Caco-2 (cell line): ENCODE results near the gene TGM3. TPM values are rescaled to one million over a fixed set of nuclear protein-coding genes. Genes with fewer than 3 reads are reported as not detected.

Experiments
- BruUV-seq: library from RNA; stranded (reverse); fragments of 400-500 nt; replicated peaks from 2 replicates; lab custom pipeline; 2021; lab: Mats Ljungman, UMichigan
- CTCF ChIA-PET: fragments of 300-600 bp; sonication (Branson Sonifier 250); formaldehyde crosslinking; loops from one replicate; lab custom pipeline; 2022; ENCODE audit warnings: antibody characterized with exemption; lab: Charles Lee
- POLR2A ChIA-PET: fragments of 300-600 bp; sonication (Branson Sonifier 250); formaldehyde crosslinking; loops from one replicate; lab custom pipeline; 2022; ENCODE audit warnings: antibody characterized with exemption; lab: Charles Lee
- DNase-seq, 2 experiments: peaks; one replicate each; pipeline versions ENCODE4 v3.0.0 to v3.0.0-alpha.2; 2020 to 2022
- H3K27me3 ChIP-seq: replicated peaks from 2 replicates; pipeline ENCODE4 v1.6.0; 2011; ENCODE audit warnings: low read length; ENCODE audit not compliant: control insufficient read depth, insufficient read depth
- H3K36me3 ChIP-seq: 2 replicates; pipeline ENCODE4 v1.5.1; 2011; ENCODE audit warnings: low read length; ENCODE audit not compliant: control insufficient read depth, insufficient read depth
- H3K4me1 ChIP-seq: fragments of 250-450 bp; sonication (Bioruptor Pico); 2 replicates; pipeline ENCODE4 v1.5.1; 2020; ENCODE audit warnings: mild to moderate bottlenecking
- H3K4me3 ChIP-seq: 2 replicates; pipeline ENCODE4 v1.5.1; 2011; ENCODE audit warnings: low read depth, mild to moderate bottlenecking, control low read depth, low read length
- H3K9me3 ChIP-seq: fragments of 250-450 bp; sonication (Bioruptor Pico); 2 replicates; pipeline ENCODE4 v1.5.1; 2020; ENCODE audit warnings: mild to moderate bottlenecking, moderate library complexity
- H3K27ac Mint-ChIP-seq: one replicate; pipeline ENCODE4 v1.8.0; 2022; ENCODE audit warnings: mixed read lengths; ENCODE audit not compliant: unreplicated experiment
- H3K27me3 Mint-ChIP-seq: one replicate; pipeline ENCODE4 v1.8.0; 2022; ENCODE audit warnings: mixed read lengths; ENCODE audit not compliant: insufficient read depth, unreplicated experiment
- H3K36me3 Mint-ChIP-seq: one replicate; pipeline ENCODE4 v1.8.0; 2022; ENCODE audit warnings: mild to moderate bottlenecking, mixed read lengths; ENCODE audit not compliant: insufficient read depth, unreplicated experiment
- H3K4me1 Mint-ChIP-seq: one replicate; pipeline ENCODE4 v1.8.0; 2022; ENCODE audit warnings: low read depth, mixed read lengths; ENCODE audit not compliant: unreplicated experiment
- H3K4me3 Mint-ChIP-seq: one replicate; pipeline ENCODE4 v1.8.0; 2022; ENCODE audit warnings: mild to moderate bottlenecking, moderate library complexity, mixed read lengths; ENCODE audit not compliant: unreplicated experiment
- H3K9me3 Mint-ChIP-seq: one replicate; pipeline ENCODE4 v1.8.0; 2022; ENCODE audit warnings: mixed read lengths; ENCODE audit not compliant: unreplicated experiment
- intact Hi-C: fragments of 100-400 bp; cut with micrococcal nuclease; formaldehyde crosslinking; loops from one replicate; pipeline ENCODE4 v1.10.0; 2022; ENCODE audit not compliant: unreplicated experiment
- total RNA-seq: library from RNA; stranded (reverse); gene quantifications from 2 replicates; pipeline ENCODE4 v1.2.3, GENCODE V29; 2022
- TF ChIP-seq, protein P1 (sequence below), 2 experiments: fragments of 200-600 bp in 1 of 2; IDR thresholded peaks; 1 replicate in 1 of 2; 2 replicates in 1 of 2; pipeline versions ENCODE4 v1.5.1 to v1.8.0; 2011 to 2022; ENCODE audit warnings: antibody characterized with exemption in 1 of 2, control low read depth in 1 of 2, inconsistent platforms in 1 of 2, low read depth in 1 of 2, low read length in 1 of 2, mild to moderate bottlenecking in 1 of 2, moderate library complexity in 1 of 2; ENCODE audit not compliant: insufficient read depth in 1 of 2, severe bottlenecking in 1 of 2, unreplicated experiment in 1 of 2

TGM3 gene
- total RNA-seq, 1 experiment from 2014 or later = 0.20 TPM

DNA sequence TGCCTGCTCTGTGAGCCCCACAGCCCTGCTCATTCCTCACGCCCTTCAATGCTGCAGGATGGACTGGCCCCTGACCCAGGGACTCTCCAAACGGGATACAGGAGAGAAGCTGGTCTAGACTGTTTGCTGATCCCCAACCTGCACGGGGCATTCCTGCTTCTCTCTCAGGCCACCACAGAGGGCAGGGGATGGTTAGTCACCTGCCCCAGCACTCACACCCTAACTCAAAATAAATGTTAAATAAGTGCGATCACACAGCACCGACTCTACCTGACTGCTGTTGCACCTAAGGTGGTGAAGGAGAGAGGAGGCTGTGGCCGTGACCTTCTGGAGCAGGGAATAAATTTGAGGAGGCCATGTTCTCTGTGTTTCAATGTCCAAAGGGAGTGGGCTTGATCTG is 45.0 kb downstream of the TGM3 start:
- Histone ChIP-seq H3K9me3 (no peaks in the 10 kb centered on the region), H3K36me3 (no peaks in the 10 kb centered on the region), H3K27me3 (no peaks in the 10 kb centered on the region), H3K4me3 (no peak overlapping the region), H3K4me1 (no peaks in the 10 kb centered on the region)
- Mint-ChIP-seq H3K9me3 (no peaks in the 10 kb centered on the region), H3K4me1 (no peaks in the 10 kb centered on the region), H3K36me3 (no peaks in the 10 kb centered on the region), H3K4me3 (no peak overlapping the region), H3K27ac (no peak overlapping the region), H3K27me3 (peaks cover 9% of the 10 kb centered on the region)
- TF ChIP-seq, protein P1, sequence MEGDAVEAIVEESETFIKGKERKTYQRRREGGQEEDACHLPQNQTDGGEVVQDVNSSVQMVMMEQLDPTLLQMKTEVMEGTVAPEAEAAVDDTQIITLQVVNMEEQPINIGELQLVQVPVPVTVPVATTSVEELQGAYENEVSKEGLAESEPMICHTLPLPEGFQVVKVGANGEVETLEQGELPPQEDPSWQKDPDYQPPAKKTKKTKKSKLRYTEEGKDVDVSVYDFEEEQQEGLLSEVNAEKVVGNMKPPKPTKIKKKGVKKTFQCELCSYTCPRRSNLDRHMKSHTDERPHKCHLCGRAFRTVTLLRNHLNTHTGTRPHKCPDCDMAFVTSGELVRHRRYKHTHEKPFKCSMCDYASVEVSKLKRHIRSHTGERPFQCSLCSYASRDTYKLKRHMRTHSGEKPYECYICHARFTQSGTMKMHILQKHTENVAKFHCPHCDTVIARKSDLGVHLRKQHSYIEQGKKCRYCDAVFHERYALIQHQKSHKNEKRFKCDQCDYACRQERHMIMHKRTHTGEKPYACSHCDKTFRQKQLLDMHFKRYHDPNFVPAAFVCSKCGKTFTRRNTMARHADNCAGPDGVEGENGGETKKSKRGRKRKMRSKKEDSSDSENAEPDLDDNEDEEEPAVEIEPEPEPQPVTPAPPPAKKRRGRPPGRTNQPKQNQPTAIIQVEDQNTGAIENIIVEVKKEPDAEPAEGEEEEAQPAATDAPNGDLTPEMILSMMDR (IDR thresholded peaks at IDR 0.05; ENCODE audit: insufficient read depth in 1 of 2, low read depth in 1 of 2, low read length in 1 of 2, severe bottlenecking in 1 of 2, unreplicated experiment in 1 of 2) = no peak
- intact Hi-C loops = no loop called here
- POLR2A ChIA-PET = no interaction called here
- no peak for DNase-seq
- no TSS peak for BruUV-seq
- CTCF ChIA-PET = interaction anchor here (1.3 kb wide), 1 partner anchor 133 kb away, joined by 6 read pairs; no protein-coding TSS in a partner anchor

DNA sequence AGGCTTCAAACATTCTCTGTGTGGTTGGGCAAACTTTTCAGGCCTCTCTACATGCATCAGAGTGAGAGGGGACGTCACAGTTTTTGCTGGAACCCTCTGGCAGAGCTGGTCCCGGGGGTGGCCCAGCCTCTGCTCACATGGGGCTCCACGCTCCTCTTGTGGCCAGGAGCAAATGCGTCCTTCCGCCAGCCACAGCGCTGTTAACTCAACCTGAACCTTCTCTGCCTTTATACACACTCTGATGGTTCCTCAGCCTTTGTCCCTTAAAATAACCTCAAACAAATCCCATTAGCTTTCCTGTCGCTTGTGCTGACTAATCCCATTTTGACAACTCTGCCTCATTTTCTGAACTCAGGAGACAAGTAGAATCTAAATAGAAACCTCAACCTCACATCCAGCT is 45.5 kb downstream of the TGM3 start:
- peaks cover 9% of the 10 kb centered on the region for H3K27me3 Mint-ChIP-seq
- no peaks in the 10 kb centered on the region for H3K9me3 ChIP-seq
- DNase-seq = no peak
- H3K36me3 ChIP-seq = no peaks in the 10 kb centered on the region
- no peaks in the 10 kb centered on the region for H3K9me3 Mint-ChIP-seq
- H3K4me3 Mint-ChIP-seq = no peak overlapping the region
- CTCF ChIA-PET = interaction anchor here (0.7 to 1.3 kb wide), 2 partner anchors 120 to 134 kb away, joined by 3 to 6 read pairs; no protein-coding TSS in a partner anchor
- BruUV-seq = no TSS peak
- H3K4me1 ChIP-seq = no peaks in the 10 kb centered on the region
- POLR2A ChIA-PET = no interaction called here
- no peaks in the 10 kb centered on the region for H3K27me3 ChIP-seq
- H3K4me1 Mint-ChIP-seq = no peaks in the 10 kb centered on the region
- intact Hi-C loops = no loop called here
- TF ChIP-seq, protein P1 (IDR thresholded peaks at IDR 0.05; ENCODE audit: insufficient read depth in 1 of 2, low read depth in 1 of 2, low read length in 1 of 2, severe bottlenecking in 1 of 2, unreplicated experiment in 1 of 2) = no peak
- no peaks in the 10 kb centered on the region for H3K36me3 Mint-ChIP-seq
- no peak overlapping the region for H3K27ac Mint-ChIP-seq
- H3K4me3 ChIP-seq = no peak overlapping the region

DNA sequence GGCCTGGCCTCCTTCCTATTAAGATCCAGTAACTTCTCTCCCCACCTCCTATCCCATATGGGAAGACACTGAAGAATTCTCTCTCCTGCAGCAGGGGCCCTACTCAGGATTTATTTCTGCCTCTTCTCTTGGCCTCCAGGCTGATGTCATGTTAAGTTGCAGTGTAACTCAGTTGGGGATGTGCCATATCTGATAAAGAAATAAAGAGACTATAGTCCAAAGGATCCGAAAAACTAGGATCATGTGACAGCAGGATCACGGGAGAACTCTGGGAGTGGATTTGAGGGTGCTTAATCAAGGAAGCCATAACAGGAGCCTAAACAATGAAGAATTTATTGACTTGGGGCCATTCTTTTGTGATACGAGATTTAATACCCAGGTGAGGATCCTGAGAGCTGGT is 46.4 kb downstream of the TGM3 start:
- no peaks in the 10 kb centered on the region for H3K9me3 ChIP-seq
- DNase-seq = no peak
- no peaks in the 10 kb centered on the region for H3K4me1 ChIP-seq
- Mint-ChIP-seq H3K36me3 (no peaks in the 10 kb centered on the region), H3K4me1 (no peaks in the 10 kb centered on the region), H3K27me3 (peaks cover 9% of the 10 kb centered on the region), H3K27ac (no peak overlapping the region), H3K4me3 (no peak overlapping the region), H3K9me3 (no peaks in the 10 kb centered on the region)
- POLR2A ChIA-PET = no interaction called here
- TF ChIP-seq, protein P1 (IDR thresholded peaks at IDR 0.05; ENCODE audit: insufficient read depth in 1 of 2, low read depth in 1 of 2, low read length in 1 of 2, severe bottlenecking in 1 of 2, unreplicated experiment in 1 of 2) = no peak
- CTCF ChIA-PET = no interaction called here
- H3K4me3 ChIP-seq = no peak overlapping the region
- H3K27me3 ChIP-seq = no peaks in the 10 kb centered on the region
- BruUV-seq = no TSS peak
- no peaks in the 10 kb centered on the region for H3K36me3 ChIP-seq
- intact Hi-C loops = no loop called here
